Measurements from ENCODE around the gene FAM114A2. TPM values are rescaled to one million over a fixed set of nuclear protein-coding genes. Genes with fewer than 3 reads are reported as not detected.

FAM114A2 gene
- total RNA-seq, 1 donor from 2014 or later = 30.5 TPM

- H3K9me3 Mint-ChIP-seq = no peaks in the 10 kb centered on the region
- H3K36me3 Mint-ChIP-seq (ENCODE audit: low read depth) = peaks cover 42% of the 10 kb centered on the region
These were observed 47.5 kb downstream of the FAM114A2 start for GRCh38 chr5:153991168-153991567.

GRCh38 chr5:153988510-153988909 is 50.2 kb downstream of the FAM114A2 start:
- TF ChIP-seq CTCF (IDR thresholded peaks at IDR 0.05) = no peak
- no peaks in the 10 kb centered on the region for H3K27me3 Mint-ChIP-seq
- ChIA-PET POLR2A (no interaction called here), CTCF (no interaction called here)
- no peak overlapping the region for H3K4me3 Mint-ChIP-seq
- H3K36me3 Mint-ChIP-seq (ENCODE audit: low read depth) = peaks cover 25% of the 10 kb centered on the region
- ATAC-seq (ENCODE audit: low read depth) (no peak), DNase-seq (no peak)
- no peaks in the 10 kb centered on the region for H3K9me3 Mint-ChIP-seq
- H3K27ac Mint-ChIP-seq = no peak overlapping the region
- intact Hi-C loops (cut with micrococcal nuclease) = no loop called here
- H3K4me1 Mint-ChIP-seq = no peaks in the 10 kb centered on the region

More at GRCh38 chr5:153991168-153991567, 47.5 kb downstream of the FAM114A2 start:
- Mint-ChIP-seq H3K27ac (no peak overlapping the region), H3K27me3 (no peaks in the 10 kb centered on the region), H3K4me3 (no peak overlapping the region), H3K4me1 (no peaks in the 10 kb centered on the region)
- intact Hi-C loops (cut with micrococcal nuclease) = no loop called here
- no peak for TF ChIP-seq CTCF (IDR thresholded peaks at IDR 0.05)
- DNase-seq = no peak
- ChIA-PET CTCF (no interaction called here), POLR2A (no interaction called here)
- no peak for ATAC-seq (ENCODE audit: low read depth)

DNA sequence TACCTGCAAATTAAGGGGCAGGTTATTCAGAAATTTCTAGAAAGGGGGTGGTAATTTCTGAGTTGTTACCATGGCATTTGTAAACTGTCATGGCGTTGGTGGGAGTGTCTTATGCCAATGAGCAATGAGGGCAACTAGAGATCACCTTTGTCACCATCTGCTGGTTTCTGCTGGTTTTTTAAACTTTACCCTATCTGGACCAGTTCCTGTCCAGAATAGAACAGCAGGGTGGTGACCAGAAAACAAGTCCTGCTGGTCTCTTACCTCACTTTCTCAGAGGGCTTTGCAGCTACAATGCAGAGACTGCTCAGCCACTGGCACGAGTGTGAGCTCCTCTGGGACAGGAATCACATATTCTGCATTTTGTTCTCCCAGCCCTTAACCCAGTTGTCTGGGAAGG is 51.4 kb downstream of the FAM114A2 start:
- POLR2A ChIA-PET = interaction anchor here (1.0 kb wide), 1 partner anchor 52 kb away, joined by 3 read pairs; the partner anchor contains the start of genes FAM114A2 and MFAP3
- CTCF ChIA-PET = no interaction called here
- H3K4me1 Mint-ChIP-seq = no peaks in the 10 kb centered on the region
- no peak overlapping the region for H3K4me3 Mint-ChIP-seq
- no peak overlapping the region for H3K27ac Mint-ChIP-seq
- H3K27me3 Mint-ChIP-seq = no peaks in the 10 kb centered on the region
- ATAC-seq (ENCODE audit: low read depth) = no peak
- intact Hi-C loops (cut with micrococcal nuclease) = no loop called here
- no peak for TF ChIP-seq CTCF (IDR thresholded peaks at IDR 0.05)
- peaks cover 15% of the 10 kb centered on the region for H3K36me3 Mint-ChIP-seq (ENCODE audit: low read depth)
- no peaks in the 10 kb centered on the region for H3K9me3 Mint-ChIP-seq
- DNase-seq = no peak

- DNase-seq (no peak), ATAC-seq (ENCODE audit: low read depth) (no peak)
- H3K4me3 Mint-ChIP-seq = no peak overlapping the region
- ChIA-PET CTCF (interaction anchor here (1.1 kb wide), 1 partner anchor 10 kb away, joined by 3 read pairs; no protein-coding TSS in a partner anchor), POLR2A (no interaction called here)
- no peaks in the 10 kb centered on the region for H3K9me3 Mint-ChIP-seq
- TF ChIP-seq CTCF (IDR thresholded peaks at IDR 0.05) = no peak
- intact Hi-C loops (cut with micrococcal nuclease) = no loop called here
- no peaks in the 10 kb centered on the region for H3K27me3 Mint-ChIP-seq
- peaks cover 7% of the 10 kb centered on the region for H3K4me1 Mint-ChIP-seq
- H3K36me3 Mint-ChIP-seq (ENCODE audit: low read depth) = peaks cover 6% of the 10 kb centered on the region
- no peak overlapping the region for H3K27ac Mint-ChIP-seq
These were observed 53.2 kb downstream of the FAM114A2 start for GRCh38 chr5:153985498-153985897.

DNA sequence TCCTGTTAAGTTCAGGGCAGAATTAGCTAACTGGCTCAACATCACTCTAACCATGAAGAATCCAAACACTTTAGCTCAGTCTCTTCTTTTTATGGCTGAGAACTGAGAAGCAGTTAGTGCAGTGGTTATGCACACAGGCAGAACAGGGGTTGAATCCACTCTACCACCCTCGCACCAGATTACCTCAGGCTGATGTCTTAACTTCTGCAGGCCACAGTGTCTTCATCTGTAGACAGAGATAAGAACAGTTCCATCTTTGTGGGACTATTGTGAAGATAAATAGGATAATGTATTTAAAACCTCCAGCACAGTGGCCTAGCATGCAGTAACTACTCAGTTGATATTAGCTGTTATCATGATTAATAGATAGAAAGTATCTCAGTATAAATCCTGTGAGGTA is 54.8 kb downstream of the FAM114A2 start:
- intact Hi-C loops (cut with micrococcal nuclease) = no loop called here
- ATAC-seq (ENCODE audit: low read depth) = no peak
- Mint-ChIP-seq H3K9me3 (no peaks in the 10 kb centered on the region), H3K36me3 (ENCODE audit: low read depth) (no peaks in the 10 kb centered on the region), H3K27ac (no peak overlapping the region), H3K27me3 (peaks cover 4% of the 10 kb centered on the region), H3K4me1 (peaks cover 7% of the 10 kb centered on the region), H3K4me3 (no peak overlapping the region)
- TF ChIP-seq CTCF (IDR thresholded peaks at IDR 0.05) = no peak
- no peak for DNase-seq
- ChIA-PET CTCF (no interaction called here), POLR2A (no interaction called here)
